HCT116 (cell line): Measurements from ENCODE around the gene PSTPIP2. TPM values are rescaled to one million over a fixed set of nuclear protein-coding genes. Genes with fewer than 3 reads are reported as not detected.
"Not testable (repeated sequence)": the region's sequence is repeated elsewhere in the genome, so short reads cannot be mapped to it uniquely, and the experiment has no call there.

Experiments
- ATAC-seq: fragments of 200-7000 bp; cut with Tn5 transposase; 2 replicates; pipeline ENCODE4 v1.9.1; 2020; ENCODE audit warnings: mild to moderate bottlenecking, moderate library complexity
- BruUV-seq: library from RNA; stranded (reverse); fragments of 400-500 nt; replicated peaks from 2 replicates; lab custom pipeline; 2021; lab: Mats Ljungman, UMichigan
- CTCF ChIA-PET: fragments of 300-600 bp; sonication (Branson Sonifier 250); formaldehyde crosslinking; loops from one replicate; lab custom pipeline; 2021; ENCODE audit warnings: antibody characterized with exemption; lab: Charles Lee
- POLR2A ChIA-PET: fragments of 300-600, 350-600 bp; sonication (Branson Sonifier 250); formaldehyde crosslinking; loops from one replicate; lab custom pipeline; 2021; ENCODE audit warnings: antibody characterized with exemption; lab: Charles Lee
- RAD21 ChIA-PET, 2 experiments: fragments of 300-600 bp; sonication (Branson Sonifier 250); formaldehyde crosslinking; loops; one replicate each; lab custom pipeline; 2023; ENCODE audit warnings: low total read pairs in 2 of 2; ENCODE audit not compliant: uncharacterized antibody in 2 of 2, unreplicated experiment in 2 of 2, low non-redundant PET in 1 of 2; lab: Charles Lee
- DNase-seq: peaks from one replicate; pipeline ENCODE4 v3.0.0-alpha.2; 2010; ENCODE audit warnings: low read depth, low spot score
- H2AFZ ChIP-seq: fragments of 200-600 bp; shearing (Covaris generic), sonication (generic); 2 replicates; pipeline ENCODE4 v1.6.1; 2017; ENCODE audit warnings: low read depth, mixed run types, mixed read lengths, antibody characterized with exemption, low read length; ENCODE audit not compliant: poor library complexity, severe bottlenecking
- H3K27ac ChIP-seq: 2 replicates; pipeline ENCODE4 v1.5.1; 2012; ENCODE audit warnings: low read depth, low read length
- H3K27me3 ChIP-seq: fragments of 200-600 bp; sonication (generic); 2 replicates; pipeline ENCODE4 v1.6.1; 2016; ENCODE audit warnings: mixed run types, low read length, mixed read lengths; ENCODE audit not compliant: insufficient read depth
- H3K36me3 ChIP-seq, 2 experiments: fragments of 200-500 bp in 1 of 2; fragments of 200-600 bp in 1 of 2; sonication (Bioruptor generic) in 1 of 2; sonication (generic) in 1 of 2; 2 replicates each; pipeline versions ENCODE4 v1.5.1 to v1.6.1; 2014 to 2016; ENCODE audit warnings: low read length in 2 of 2, inconsistent platforms in 1 of 2, mixed read lengths in 1 of 2, mixed run types in 1 of 2; ENCODE audit not compliant: insufficient read depth in 2 of 2, control insufficient read depth in 1 of 2
- H3K4me1 ChIP-seq, 2 experiments: fragments of 200-600 bp in 1 of 2; sonication (generic) in 1 of 2; 2 replicates each; pipeline versions ENCODE4 v1.5.1 to v1.6.1; 2012 to 2017; ENCODE audit warnings: low read length in 2 of 2, inconsistent platforms in 1 of 2, mild to moderate bottlenecking in 1 of 2, mixed read lengths in 1 of 2, mixed run types in 1 of 2, moderate library complexity in 1 of 2; ENCODE audit not compliant: insufficient read depth in 2 of 2, control insufficient read depth in 1 of 2
- H3K4me2 ChIP-seq: fragments of 200-600 bp; sonication (generic); 2 replicates; pipeline ENCODE4 v1.6.1; 2017; ENCODE audit warnings: mixed run types, low read length, mixed read lengths
- H3K4me3 ChIP-seq, 2 experiments: fragments of 200-600 bp in 1 of 2; sonication (generic) in 1 of 2; replicated peaks in 1 of 2; 2 replicates each; pipeline ENCODE4 v1.5.1; 2011 to 2016; ENCODE audit warnings: low read length in 2 of 2, control low read depth in 1 of 2, low read depth in 1 of 2, mild to moderate bottlenecking in 1 of 2, mixed read lengths in 1 of 2, mixed run types in 1 of 2
- H3K79me2 ChIP-seq: fragments of 200-600 bp; sonication (generic); 2 replicates; pipeline ENCODE4 v1.6.1; 2017; ENCODE audit warnings: mild to moderate bottlenecking, mixed run types, low read length, moderate library complexity, mixed read lengths; ENCODE audit not compliant: insufficient read depth
- H3K9ac ChIP-seq: fragments of 200-600 bp; sonication (generic); 2 replicates; pipeline ENCODE4 v1.6.1; 2016; ENCODE audit warnings: low read length, mixed read lengths
- H3K9me2 ChIP-seq: fragments of 200-600 bp; sonication (generic), shearing (Covaris generic); 2 replicates; pipeline ENCODE4 v1.6.1; 2017; ENCODE audit warnings: mixed run types, mild to moderate bottlenecking, moderate library complexity; ENCODE audit not compliant: insufficient read depth
- H3K9me3 ChIP-seq, 2 experiments: fragments of 200-500 bp in 1 of 2; fragments of 200-600 bp in 1 of 2; sonication (Bioruptor generic) in 1 of 2; sonication (generic) in 1 of 2; 2 replicates each; pipeline ENCODE4 v1.6.1; 2014 to 2017; ENCODE audit warnings: low read length in 2 of 2, mixed read lengths in 2 of 2, inconsistent platforms in 1 of 2, low read depth in 1 of 2, mild to moderate bottlenecking in 1 of 2, mixed run types in 1 of 2, moderate library complexity in 1 of 2; ENCODE audit not compliant: control insufficient read depth in 1 of 2, insufficient read depth in 1 of 2
- H4K20me1 ChIP-seq: fragments of 200-600 bp; sonication (generic), shearing (Covaris generic); 2 replicates; pipeline ENCODE4 v1.6.1; 2017; ENCODE audit warnings: mixed run types, mild to moderate bottlenecking, moderate library complexity; ENCODE audit not compliant: insufficient read depth
- JUND ChIP-seq: IDR thresholded peaks from 2 replicates; pipeline ENCODE4 v1.6.1; 2012
- POLR2AphosphoS5 ChIP-seq: IDR thresholded peaks from 2 replicates; pipeline ENCODE4 v1.6.1; 2011; ENCODE audit warnings: mild to moderate bottlenecking, low read depth, low read length, moderate library complexity
- RAD21 ChIP-seq: IDR thresholded peaks from 2 replicates; pipeline ENCODE4 v1.6.1; 2012; ENCODE audit warnings: low read depth, mild to moderate bottlenecking
- SP1 ChIP-seq: IDR thresholded peaks from 2 replicates; pipeline ENCODE4 v1.6.1; 2012; ENCODE audit warnings: low read depth
- ZNF274 ChIP-seq: fragments of 200-500 bp; sonication (Bioruptor generic); IDR thresholded peaks from 2 replicates; pipeline ENCODE4 v1.6.1; 2014; ENCODE audit warnings: mild to moderate bottlenecking, low read depth, low read length, inconsistent platforms
- intact Hi-C: fragments of 100-400 bp; cut with micrococcal nuclease; formaldehyde crosslinking; loops from 2 replicates; pipeline ENCODE4 v1.10.0; 2022
- total RNA-seq: library from RNA; stranded (reverse); gene quantifications from one replicate; pipeline ENCODE4 v1.2.1, GENCODE V29; 2021; ENCODE audit not compliant: unreplicated experiment
- TF ChIP-seq, protein P1 (sequence below): IDR thresholded peaks from 2 replicates; pipeline ENCODE4 v1.6.1; 2012
- TF ChIP-seq, protein P2 (sequence below): IDR thresholded peaks from 2 replicates; pipeline ENCODE4 v1.6.1; 2012
- TF ChIP-seq, protein P3 (sequence below): IDR thresholded peaks from 2 replicates; pipeline ENCODE4 v1.6.1; 2011; ENCODE audit warnings: mild to moderate bottlenecking, low read length, moderate library complexity; ENCODE audit not compliant: insufficient replicate concordance; ENCODE audit errors: extremely low read depth

The PSTPIP2 gene
- total RNA-seq, 1 experiment from 2014 or later: 20.0 TPM

DNA sequence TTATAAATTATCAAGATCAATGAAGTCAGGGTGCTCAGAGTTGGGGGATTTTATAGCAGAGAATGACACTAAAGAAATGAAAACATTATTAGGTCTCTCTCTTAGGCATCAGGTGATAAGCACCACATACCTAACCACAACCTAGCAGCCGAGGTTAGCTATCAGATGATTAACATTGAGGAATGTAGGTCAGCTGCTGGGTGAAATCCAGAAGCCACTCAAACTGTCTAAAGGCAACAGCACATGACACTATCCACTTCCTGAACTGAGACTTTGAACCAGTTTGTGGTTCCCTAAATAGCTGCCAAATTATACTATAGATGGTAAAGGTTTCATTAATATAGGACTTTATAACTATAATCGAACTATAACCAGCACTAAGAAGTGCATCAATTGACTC lies 109.6 kb downstream of the PSTPIP2 start:
- Histone ChIP-seq H4K20me1 (no peaks in the 10 kb centered on the region), H3K4me1 (peaks cover 6 to 17% of the 10 kb centered on the region in 2 experiments; a peak in 3 of 4 replicates), H2AFZ (no peak overlapping the region), H3K27ac (no peak overlapping the region), H3K4me2 (peak overlapping the region; percentile 7; the same call in 1 of the 2 replicates), H3K36me3 (no peaks in the 10 kb centered on the region), H3K9me2 (no peaks in the 10 kb centered on the region), H3K4me3 (no peak overlapping the region), H3K79me2 (peaks cover 22% of the 10 kb centered on the region), H3K9ac (no peak overlapping the region), H3K27me3 (no peaks in the 10 kb centered on the region), H3K9me3 (no peaks in the 10 kb centered on the region)
- ChIA-PET RAD21 (no interaction called here), CTCF (no interaction called here), POLR2A (no interaction called here)
- intact Hi-C loops: no loop called here
- BruUV-seq: no TSS peak
- DNase-seq (no peak), ATAC-seq (no peak)
- TF ChIP-seq SP1 (no peak), ZNF274 (no peak), POLR2AphosphoS5 (no peak), JUND (no peak), RAD21 (no peak)
- TF ChIP-seq, protein P1, sequence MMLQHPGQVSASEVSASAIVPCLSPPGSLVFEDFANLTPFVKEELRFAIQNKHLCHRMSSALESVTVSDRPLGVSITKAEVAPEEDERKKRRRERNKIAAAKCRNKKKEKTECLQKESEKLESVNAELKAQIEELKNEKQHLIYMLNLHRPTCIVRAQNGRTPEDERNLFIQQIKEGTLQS: no peak
- TF ChIP-seq, protein P2, sequence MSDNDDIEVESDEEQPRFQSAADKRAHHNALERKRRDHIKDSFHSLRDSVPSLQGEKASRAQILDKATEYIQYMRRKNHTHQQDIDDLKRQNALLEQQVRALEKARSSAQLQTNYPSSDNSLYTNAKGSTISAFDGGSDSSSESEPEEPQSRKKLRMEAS: no peak
- TF ChIP-seq, protein P3, sequence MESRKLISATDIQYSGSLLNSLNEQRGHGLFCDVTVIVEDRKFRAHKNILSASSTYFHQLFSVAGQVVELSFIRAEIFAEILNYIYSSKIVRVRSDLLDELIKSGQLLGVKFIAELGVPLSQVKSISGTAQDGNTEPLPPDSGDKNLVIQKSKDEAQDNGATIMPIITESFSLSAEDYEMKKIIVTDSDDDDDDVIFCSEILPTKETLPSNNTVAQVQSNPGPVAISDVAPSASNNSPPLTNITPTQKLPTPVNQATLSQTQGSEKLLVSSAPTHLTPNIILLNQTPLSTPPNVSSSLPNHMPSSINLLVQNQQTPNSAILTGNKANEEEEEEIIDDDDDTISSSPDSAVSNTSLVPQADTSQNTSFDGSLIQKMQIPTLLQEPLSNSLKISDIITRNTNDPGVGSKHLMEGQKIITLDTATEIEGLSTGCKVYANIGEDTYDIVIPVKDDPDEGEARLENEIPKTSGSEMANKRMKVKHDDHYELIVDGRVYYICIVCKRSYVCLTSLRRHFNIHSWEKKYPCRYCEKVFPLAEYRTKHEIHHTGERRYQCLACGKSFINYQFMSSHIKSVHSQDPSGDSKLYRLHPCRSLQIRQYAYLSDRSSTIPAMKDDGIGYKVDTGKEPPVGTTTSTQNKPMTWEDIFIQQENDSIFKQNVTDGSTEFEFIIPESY: no peak

DNA sequence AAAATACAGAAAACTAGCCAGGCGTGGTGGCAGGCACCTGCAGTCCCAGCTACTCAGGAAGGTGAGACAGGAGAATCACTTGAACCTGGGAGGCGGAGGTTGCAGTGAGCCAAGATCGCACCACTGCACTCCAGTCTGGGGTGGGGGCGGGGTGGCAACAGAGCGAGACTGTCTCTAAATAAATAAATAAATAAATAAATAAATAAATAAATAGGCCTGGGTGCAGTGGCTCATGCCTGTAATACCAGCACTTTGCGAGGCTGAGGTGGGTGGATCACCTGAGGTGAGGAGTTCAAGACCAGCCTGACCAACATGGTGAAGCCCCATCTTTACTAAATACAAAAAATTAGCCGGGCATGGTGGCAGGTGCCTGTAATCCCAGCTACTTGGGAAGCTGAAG lies 112.6 kb downstream of the PSTPIP2 start:
- RAD21 ChIA-PET, H2AFZ ChIP-seq, H4K20me1 ChIP-seq, intact Hi-C loops, H3K79me2 ChIP-seq, H3K4me2 ChIP-seq, BruUV-seq, ATAC-seq, H3K27me3 ChIP-seq, H3K36me3 ChIP-seq, CTCF ChIA-PET, DNase-seq, H3K9ac ChIP-seq, POLR2A ChIA-PET, H3K27ac ChIP-seq, H3K9me3 ChIP-seq, H3K9me2 ChIP-seq, H3K4me3 ChIP-seq: not testable (repeated sequence)
- H3K4me1 ChIP-seq: peaks cover 4 to 25% of the 10 kb centered on the region in 2 experiments; a peak in 3 of 4 replicates
